ENCODE measurements around the gene BTBD9.

Gene BTBD9

DNA sequence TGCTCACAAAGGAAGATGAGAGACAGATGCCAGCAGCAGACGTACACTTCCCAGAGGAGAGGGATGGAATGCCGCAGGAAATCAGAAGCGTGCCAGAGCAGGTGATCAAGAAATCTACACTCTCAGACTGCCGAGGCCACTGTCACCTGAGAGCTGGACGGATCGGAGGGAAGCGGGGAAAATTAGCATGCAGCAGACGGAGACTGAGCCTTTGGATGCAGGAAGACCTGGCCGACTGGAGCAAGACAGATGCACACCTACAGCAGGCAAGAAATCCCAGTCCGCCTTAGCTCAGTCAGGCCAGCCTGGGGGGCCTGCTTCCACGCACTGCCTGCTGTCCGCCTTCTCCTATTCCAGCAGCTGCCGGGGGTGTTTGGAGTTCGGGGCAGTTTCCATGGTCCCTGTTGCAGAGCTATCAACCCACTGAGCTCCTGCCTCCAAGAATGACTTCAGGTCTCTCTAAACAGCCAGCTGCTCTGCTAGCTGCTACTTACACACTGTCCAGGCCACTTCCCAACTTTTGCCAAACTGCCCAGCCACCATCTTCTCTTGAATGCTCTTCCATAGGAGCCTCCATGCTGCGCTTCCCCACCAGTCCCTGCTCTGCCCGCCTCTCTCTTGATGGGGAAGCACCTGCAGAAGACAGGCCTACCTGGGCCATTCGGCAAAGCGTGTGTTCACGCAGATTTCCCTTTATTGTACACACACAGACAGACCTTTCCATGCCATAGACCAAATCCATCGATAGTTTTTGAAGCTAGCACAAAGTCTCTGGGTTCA, 451.7 kb downstream of the BTBD9 start:
- DNase-seq: no peak

DNA sequence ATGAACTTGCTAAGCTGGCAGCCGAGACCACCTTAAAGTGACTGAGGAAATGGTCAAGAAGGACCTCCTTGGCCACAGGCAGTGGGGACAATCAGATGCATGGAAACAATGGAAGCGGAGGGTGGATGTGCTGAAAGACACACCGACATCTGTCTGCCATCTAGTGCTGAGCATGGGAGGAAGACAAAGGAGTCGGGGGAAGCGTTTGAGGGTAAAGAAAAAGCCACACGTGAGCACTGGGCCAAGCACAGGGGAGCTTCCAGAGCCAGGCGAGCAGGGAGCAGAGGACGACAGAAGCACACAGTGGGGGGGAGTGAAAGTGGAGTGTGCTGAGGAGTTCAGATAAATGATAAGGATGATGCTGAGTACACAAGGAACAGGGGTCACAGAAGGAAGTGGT, 452.4 kb downstream of the BTBD9 start:
- no peak for DNase-seq

DNA sequence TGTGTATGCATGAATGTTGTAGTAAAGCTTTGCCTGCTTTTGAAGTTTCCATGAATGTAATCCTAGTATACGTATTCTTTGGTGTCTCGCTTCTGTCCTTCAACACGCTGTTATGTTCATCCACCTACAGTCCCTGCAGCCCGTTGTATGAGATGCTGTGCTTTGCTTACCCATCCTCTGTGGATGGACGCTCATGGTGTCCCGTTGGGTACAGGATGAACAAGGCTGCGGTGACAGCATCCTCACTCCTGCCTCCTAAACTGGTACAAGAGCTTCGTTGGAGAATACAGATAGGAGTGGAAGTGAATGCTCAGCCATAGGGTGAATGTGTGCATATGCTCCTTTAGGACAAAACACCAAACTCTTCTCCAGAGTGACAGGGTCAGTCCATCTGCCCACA, 454.0 kb downstream of the BTBD9 start:
- DNase-seq: no peak

DNA sequence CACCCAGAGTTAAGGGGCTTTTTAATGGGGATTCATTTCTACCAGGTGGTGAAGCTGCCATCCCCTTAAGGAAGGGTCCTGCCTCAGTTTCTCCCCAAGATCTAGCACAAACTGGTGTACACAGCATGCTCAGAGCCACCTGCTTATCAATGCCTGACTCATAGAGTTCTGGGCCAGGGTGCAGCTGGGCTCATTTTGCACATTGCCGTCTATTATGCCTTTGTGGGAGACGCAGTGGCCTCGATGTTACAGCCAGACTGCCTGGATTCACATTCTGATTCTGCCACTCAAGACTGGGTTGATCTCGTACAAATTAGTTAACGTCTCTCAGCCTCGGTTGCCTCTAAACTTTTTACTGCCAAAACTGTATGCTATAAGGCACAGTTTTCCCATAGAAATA, 454.5 kb downstream of the BTBD9 start:
- no peak for DNase-seq

DNA sequence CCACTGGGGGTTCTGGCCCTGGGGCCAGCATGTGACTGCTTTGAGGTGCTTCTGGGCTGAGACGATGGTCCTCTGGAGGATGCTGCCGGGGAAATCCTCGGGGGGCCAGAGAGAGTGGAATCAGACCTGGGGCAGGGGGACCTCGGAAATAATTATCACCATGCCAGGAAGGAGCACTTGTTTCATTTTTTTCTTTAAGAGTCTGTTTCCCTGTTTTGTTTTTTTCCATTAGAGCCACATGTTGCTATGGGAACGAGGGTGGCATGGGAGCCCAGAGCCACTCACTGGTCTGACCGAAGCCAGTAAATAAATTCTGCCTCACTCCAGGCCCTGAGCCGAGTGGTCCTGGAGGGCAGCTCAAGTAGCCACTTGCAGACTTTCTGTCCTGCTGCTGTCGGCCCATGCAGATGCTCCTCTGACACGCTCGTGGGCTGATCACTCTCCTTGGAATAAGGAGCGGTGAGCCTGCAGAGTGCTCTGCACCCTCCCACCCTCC, 455.1 kb downstream of the BTBD9 start:
- DNase-seq: no peak

DNA sequence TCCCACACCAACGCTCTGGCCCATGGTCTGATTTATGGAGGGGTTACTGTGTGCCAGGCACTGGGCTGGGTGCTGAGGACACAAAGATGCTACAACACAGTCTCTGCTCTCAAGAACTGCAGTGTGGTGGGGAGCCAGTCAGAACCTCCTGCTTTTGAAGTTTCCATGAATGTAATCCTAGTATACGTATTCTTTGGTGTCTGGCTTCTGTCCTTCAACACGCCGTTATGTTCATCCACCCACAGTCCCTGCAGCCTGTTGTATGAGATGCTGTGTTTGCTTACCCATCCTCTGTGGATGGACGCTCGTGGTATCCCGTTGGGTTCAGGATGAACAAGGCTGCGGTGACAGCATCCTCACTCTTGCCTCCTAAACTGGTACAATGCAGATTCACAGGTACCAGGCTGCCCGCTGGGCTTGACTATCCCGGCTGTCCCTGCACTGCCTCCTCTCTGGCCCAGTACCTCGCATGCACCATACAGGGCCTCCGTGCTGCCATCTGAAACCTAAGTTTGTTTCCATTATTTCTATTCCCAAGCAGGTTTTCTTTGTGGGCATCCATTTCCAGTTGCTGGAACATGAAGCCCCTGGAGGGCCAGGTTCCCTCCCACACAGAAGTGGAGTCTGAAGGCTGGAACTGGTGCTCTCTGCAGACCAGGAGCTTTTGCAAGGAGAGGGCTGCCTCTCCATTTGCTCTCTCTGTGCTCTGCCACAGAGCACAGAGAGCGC, 455.7 kb downstream of the BTBD9 start:
- no peak for DNase-seq

DNA sequence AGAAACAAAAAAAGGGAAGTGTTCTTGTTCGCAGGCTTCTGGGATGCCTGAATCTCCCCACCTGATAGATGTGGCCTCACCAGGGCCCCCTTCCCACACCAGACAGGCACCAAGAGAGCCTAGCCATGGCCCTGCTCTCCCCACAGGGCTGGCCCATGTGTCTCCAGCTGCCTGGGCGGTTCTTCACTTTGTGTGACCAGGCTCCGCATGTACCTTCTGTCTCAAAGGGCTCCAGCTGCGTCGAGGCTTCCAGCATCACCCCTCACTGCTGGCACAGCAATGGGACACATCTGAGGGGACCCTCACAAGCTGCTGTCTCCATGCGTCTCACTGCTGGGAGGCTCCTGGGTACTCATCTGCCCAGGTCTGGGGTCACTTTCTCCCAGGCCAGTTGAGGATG, 457.3 kb downstream of the BTBD9 start:
- DNase-seq: no peak

DNA sequence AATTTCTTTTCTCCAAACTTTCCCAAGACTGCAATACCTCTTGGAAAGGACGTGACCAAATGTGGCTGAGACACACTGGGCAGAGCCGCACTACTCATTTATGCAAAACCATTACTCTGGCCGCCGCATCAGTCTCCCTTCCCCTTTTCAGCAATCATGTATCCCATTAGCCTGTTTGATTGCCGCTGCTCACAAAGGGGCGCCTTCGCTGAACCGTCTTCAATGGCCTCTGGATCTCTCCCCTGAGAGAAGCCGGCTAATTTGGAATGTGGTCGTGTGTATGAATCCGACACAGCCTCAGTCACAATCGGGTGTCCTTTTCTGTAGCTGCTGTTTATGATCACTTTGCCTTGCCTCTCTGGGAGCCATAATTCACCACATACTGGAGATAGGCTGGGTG, 459.1 kb downstream of the BTBD9 start:
- DNase-seq: no peak

DNA sequence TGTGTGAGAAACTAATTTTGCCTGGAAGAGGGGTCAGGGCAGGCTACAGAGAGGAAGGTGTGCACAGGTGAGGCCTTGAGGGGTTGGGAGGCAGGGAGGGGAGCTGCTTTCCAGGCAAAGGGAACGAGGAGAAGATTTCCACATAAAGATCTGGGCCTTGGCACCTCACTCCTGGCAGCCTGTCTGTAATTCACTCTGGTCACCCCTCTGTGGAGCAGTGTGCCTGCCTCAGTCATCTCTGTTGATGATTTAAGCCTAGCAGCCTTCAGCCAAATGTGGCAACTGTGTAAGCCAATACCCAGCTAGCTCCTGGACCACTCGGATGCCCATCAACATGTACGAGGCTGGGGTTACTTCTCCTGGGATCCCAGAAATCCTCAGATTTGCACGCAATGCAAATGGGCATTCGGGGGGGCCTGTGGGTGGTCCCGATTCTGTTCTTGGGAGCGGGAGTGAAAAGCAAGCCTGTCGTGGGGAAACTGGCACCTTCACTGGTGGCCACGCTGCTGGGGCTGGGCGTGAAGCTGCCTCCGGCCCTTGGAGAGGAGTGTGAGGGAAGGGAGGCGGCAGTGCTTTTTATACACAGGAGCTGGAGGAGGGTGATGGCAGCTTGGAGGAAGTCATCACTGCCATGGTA, 459.8 kb downstream of the BTBD9 start:
- peak; percentile 16 for DNase-seq

DNA sequence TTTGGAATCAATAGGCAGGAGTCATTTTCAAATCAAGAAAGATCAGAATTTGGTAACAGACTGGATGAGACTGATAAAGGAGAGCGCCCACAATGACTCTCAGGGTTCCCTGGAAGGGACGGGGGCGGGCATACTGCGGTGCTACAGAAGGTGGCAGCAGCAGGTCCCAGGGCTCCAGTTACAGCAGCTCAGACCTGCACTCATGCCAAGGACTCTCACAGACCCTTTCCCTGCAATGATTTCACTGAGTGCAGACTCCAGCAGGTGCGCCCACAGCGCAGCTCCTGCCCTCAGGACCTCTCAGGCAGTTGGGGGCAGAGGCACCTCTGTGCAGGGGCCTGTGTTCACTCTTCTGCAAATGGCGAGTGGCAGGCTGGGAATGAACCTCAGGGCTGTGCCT, 460.4 kb downstream of the BTBD9 start:
- no peak for DNase-seq

DNA sequence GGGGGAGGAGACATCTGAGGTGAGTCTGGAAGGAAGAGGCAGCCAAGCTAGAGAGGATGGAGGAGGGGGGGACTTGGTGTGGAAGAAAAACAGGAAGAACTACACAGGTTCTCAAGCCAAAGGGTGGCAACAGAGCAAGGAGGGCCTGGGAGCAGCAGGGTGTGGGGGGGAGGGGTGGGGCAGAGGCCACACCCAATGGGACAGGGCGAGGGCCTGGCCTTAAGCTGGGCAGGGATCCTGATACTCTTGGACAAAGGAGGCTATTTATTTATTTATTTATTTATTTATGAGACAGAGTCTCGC, 461.2 kb downstream of the BTBD9 start:
- DNase-seq: no peak

DNA sequence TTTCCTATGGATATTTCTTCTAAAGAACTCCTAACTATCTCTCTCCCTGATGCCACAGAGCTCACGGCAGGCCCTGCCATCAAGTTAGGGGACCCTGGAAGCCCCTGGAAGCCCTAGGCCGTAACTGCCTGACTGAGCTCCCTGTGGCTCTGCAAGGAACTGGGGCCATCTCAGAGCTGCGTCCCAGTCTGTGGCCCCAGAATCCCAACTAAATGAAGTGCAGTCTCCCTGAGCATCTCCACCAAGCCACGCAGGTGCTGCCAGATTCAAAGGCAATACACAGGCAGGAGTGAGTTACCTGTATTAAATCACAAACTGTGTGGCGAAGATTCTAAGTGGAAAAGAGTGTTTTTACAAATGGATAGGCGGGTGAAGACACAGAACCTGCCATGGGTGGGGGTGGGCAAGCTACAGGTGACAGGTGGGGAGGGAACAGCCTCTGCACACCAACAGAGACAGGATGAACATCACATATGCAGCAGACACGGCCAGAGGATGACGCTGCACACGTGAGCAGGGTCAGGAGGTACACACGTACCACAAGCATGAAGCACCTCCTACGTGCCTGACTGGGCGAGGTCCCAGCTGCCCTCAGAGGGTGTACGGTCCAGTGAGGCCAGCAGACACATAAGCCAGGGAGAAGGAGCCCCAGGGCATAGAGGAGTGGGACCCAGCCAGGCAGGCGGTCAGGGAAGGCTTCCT, 461.7 kb downstream of the BTBD9 start:
- no peak for DNase-seq

DNA sequence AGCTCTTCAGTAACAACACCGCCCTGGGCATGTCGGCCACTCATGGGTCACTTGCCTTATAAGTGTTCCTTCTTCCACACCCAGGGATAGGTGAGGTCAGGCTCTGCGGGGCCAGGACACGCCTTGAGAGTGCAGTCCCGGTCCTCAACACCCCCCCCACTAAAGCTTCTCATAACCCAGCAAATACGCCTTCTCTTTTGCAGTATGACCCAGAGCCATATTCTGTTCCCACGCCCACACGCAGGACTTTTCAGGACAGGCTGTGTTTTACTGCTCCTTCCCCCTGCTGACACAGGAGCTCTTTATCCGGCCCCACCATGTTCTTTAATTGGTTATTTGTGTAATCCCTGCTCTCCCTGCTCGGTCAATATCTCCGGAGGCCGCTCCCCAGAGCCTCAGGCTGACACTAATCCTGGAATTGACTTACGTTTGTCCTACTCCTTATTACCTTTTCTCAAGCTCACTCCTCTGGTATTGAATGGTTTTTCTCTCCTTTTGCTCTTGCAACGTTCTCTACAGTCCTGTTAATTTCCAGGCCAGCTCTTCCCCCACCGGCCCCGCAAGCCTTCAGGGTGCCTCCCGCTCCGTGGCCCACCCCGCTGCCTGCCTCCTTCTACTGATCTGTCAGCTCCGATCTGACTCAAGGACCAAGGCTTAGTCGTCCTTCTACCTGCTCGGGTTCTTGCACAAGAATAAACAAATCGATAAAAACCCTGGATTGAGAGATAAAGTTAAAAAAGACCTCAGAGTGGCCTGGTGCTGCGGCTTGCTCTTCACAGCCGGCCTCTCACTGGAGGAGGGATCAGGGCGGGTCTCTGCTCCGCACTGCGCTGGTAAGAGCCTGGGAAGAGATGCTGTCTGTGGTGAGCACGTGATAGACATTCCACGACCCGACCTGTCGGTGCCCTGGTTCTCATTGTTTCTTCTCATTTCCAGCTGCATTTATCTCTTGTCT, 462.7 kb downstream of the BTBD9 start:
- DNase-seq: no peak

DNA sequence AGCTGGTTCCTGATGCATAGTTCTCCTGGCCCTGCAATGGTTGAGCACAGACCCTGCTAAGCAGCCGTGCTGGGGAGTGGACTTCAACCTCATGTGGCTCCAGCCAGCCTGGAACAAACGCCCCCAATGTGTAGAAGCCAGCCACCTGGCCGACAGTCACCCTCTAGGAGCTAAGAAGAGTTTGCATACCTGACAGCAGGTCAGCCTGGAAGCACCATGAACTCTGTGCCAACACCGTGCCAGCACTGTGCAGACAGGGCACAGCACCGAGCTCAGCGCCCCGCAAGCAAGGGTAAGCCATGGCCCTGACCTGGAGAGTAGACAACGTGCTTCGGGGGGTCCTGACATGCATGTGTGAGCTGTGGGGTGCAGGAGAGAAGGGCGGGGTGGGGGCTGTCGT, 463.9 kb downstream of the BTBD9 start:
- no peak for DNase-seq

DNA sequence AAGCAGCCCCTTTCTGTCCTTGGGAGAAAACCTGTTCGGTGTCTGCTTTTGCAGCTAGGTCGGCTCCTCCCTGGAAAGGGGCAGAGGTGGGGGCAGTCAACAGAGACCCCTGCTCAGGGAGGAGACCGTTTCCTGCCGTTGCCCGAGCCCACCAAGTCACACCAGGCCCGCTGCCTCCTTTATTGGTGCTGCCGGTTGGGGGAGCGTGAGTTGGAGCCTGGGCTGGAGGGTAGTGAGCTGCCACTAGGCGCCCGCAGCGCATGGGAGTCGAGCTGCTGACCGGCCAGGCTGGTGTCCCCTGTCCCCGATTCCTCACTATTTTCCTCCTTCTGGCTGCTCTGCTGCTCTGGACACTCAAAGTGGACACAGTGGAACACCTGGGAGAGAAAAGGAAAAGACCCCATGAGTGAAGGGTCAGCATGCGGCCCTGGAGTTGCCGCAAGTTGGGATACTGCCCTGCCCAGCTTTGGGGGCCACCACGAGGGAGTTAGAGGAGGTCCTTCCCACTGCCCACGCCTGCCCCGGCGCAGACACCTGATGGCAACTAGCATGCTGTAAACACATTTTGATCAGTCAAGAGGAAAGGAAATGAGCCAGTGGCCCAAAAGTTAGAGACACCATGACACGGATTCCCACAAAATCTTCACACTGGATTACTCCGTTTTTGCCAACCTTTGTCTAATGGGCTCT, 464.8 kb downstream of the BTBD9 start:
- DNase-seq: no peak

DNA sequence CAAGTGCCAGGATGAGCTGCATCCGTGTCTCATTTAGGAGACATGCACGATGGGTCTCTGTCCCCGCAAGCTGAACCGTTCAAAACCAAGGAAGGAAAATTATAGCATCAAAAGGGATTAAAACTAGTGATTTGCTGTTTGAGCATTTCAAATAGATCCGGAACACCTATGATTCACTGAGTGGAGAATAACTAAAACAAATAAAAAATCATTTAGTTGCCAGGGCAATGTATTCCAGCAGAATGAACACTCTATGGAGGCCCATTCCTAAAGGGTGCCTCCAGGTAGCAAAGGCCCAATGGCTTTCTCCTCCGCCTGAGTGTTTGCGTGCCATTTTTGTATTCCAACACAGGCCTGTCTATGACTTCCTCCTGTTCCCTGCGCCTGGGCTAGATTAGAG, 465.4 kb downstream of the BTBD9 start:
- no peak for DNase-seq

DNA sequence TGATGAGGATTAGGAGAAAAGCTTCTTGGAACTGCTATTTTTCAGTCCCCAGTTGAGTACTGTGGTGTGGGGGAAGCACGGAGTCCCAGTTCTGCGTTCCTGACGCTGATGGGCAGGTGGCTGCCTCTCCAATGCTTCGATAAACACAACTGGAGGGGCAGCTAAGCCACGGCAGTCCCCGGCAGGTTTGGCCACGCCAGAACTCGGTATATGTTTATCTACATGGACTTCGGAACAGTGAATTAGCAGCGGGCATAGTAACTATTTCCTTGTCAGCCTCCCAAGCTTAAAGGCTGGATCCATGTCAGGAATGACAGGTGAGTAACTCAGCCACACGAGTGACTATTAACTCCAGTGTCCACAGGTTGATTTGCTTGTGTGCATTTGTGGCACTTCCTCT, 465.8 kb downstream of the BTBD9 start:
- no peak for DNase-seq

DNA sequence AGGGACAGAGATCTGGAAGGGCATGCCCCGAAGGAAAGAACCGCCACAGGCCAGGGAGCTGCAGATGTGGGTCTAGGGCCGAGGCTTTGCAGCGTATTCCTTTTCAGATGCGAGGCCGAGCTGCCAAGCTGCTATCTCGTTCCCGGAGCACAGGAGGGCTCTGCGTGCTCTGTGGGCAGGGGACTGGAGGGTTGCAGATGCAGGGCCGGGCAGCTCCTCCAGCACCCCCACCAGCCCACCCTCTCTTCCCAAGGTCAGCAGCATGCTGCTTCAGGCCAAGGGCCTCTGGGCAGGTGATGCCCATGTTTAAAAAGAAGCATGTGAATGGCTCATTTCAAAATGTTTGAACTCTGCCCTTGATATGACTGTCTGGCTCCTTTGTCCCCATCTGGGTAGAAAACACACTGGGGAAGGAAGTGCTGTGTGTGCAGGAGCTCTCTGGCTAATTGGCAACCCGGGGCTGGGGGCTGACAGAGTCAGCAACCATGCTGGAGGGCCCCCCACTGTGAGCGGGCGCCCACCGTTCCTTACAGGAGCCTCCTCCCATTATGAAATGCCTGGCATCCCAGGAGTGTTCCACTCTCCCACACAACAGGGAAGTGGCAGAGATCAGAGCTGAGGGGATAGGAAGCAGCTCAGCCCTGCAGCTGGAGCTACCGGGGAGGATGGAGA, 466.9 kb downstream of the BTBD9 start:
- DNase-seq: no peak

DNA sequence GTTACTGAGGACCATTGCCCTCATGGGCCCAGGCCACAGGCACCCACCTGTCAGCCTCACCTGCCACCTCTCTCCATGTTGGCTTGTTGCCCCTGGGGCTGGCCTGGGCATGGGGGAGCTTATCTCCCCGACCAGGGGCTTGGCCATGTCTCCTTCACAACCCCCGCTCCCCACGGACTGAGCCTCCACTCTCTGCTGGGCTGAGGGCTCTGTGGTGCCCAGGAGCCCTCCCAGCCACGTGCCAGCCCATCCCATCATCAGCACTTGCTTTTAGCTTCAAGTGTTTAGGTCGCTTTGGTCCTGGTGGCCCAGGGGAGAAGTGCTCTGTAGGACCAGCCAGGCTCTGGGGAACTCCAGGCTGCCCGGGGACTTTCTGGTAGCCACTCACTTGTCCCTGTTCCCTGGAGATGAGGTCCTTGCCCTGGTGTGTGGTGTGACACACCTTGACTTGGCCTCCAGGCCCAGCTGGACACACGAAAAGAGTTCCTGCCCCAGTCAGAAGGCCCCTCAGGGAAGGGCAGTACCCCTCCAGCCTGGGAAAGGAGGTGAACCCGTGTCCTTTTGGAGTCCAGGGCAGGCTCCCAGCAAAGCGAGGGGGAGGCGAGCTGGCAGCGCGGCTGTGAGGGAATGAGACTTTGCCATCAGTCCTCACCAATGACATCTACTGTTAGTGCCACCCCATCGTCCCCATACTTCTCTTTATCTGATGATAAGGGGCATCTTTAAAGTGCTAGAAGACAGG, 467.6 kb downstream of the BTBD9 start:
- no peak for DNase-seq

DNA sequence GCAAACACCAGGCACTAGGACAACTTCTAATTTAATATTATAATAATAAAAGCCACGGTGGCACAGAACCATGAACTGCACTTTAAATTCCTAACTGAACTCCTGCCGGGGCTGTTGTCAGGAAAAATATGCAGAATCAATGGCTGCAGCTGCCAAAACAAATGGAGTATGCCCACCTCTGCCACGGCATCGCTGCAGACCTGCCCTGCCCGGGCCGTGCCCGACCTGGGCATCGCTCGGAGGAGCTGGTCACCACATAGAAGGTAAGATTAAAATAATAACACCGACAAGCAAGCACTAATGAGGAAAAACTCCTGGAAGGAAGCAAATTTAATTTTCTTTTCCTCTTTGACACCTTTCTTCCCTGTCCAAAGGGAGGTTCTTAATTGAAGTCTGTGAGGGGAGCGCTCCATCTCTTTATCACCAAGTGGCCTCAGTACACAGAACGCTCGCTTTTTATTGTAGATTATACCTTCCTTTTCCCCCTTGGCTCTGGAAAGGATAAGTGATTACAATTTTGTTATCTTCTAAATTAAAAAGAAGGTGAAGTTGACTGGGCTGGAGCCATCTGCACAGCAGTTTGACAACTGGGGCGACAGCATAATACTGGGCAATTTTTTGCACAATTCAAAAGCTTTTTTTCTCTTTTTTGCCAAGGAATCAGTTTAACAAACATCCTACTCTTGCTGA, 468.9 kb downstream of the BTBD9 start:
- no peak for DNase-seq
